B cell (primary cell): ENCODE results near the gene BNC2.

Source experiments
- EZH2 ChIP-seq: IDR thresholded peaks from 2 replicates; pipeline ENCODE4 v1.6.1; 2012; ENCODE audit warnings: borderline replicate concordance, low read depth, mild to moderate bottlenecking, moderate library complexity, low read length; ENCODE audit not compliant: insufficient read depth, poor library complexity, severe bottlenecking
- TF ChIP-seq, protein P1 (sequence below): fragments of 200-600 bp; IDR thresholded peaks from one replicate; pipeline ENCODE4 v1.8.0; 2022; ENCODE audit warnings: antibody characterized with exemption, mild to moderate bottlenecking

GRCh38 chr9:16461851-16462250, 408.6 kb downstream of the BNC2 start:
- TF ChIP-seq, protein P1, sequence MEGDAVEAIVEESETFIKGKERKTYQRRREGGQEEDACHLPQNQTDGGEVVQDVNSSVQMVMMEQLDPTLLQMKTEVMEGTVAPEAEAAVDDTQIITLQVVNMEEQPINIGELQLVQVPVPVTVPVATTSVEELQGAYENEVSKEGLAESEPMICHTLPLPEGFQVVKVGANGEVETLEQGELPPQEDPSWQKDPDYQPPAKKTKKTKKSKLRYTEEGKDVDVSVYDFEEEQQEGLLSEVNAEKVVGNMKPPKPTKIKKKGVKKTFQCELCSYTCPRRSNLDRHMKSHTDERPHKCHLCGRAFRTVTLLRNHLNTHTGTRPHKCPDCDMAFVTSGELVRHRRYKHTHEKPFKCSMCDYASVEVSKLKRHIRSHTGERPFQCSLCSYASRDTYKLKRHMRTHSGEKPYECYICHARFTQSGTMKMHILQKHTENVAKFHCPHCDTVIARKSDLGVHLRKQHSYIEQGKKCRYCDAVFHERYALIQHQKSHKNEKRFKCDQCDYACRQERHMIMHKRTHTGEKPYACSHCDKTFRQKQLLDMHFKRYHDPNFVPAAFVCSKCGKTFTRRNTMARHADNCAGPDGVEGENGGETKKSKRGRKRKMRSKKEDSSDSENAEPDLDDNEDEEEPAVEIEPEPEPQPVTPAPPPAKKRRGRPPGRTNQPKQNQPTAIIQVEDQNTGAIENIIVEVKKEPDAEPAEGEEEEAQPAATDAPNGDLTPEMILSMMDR: no peak
- no peak for TF ChIP-seq EZH2
